Caco-2 (cell line): ENCODE results near the gene ACAD8. TPM values are rescaled to one million over a fixed set of nuclear protein-coding genes. Genes with fewer than 3 reads are reported as not detected.

ENCODE experiments used
- BruUV-seq: library from RNA; stranded (reverse); fragments of 400-500 nt; replicated peaks from 2 replicates; lab custom pipeline; 2021; lab: Mats Ljungman, UMichigan
- CTCF ChIA-PET: fragments of 300-600 bp; sonication (Branson Sonifier 250); formaldehyde crosslinking; loops from one replicate; lab custom pipeline; 2022; ENCODE audit warnings: antibody characterized with exemption; lab: Charles Lee
- POLR2A ChIA-PET: fragments of 300-600 bp; sonication (Branson Sonifier 250); formaldehyde crosslinking; loops from one replicate; lab custom pipeline; 2022; ENCODE audit warnings: antibody characterized with exemption; lab: Charles Lee
- DNase-seq, 2 experiments: peaks; one replicate each; pipeline versions ENCODE4 v3.0.0 to v3.0.0-alpha.2; 2020 to 2022
- H3K27me3 ChIP-seq: replicated peaks from 2 replicates; pipeline ENCODE4 v1.6.0; 2011; ENCODE audit warnings: low read length; ENCODE audit not compliant: control insufficient read depth, insufficient read depth
- H3K36me3 ChIP-seq: 2 replicates; pipeline ENCODE4 v1.5.1; 2011; ENCODE audit warnings: low read length; ENCODE audit not compliant: control insufficient read depth, insufficient read depth
- H3K4me1 ChIP-seq: fragments of 250-450 bp; sonication (Bioruptor Pico); 2 replicates; pipeline ENCODE4 v1.5.1; 2020; ENCODE audit warnings: mild to moderate bottlenecking
- H3K4me3 ChIP-seq: 2 replicates; pipeline ENCODE4 v1.5.1; 2011; ENCODE audit warnings: low read depth, mild to moderate bottlenecking, control low read depth, low read length
- H3K9me3 ChIP-seq: fragments of 250-450 bp; sonication (Bioruptor Pico); 2 replicates; pipeline ENCODE4 v1.5.1; 2020; ENCODE audit warnings: mild to moderate bottlenecking, moderate library complexity
- H3K27ac Mint-ChIP-seq: one replicate; pipeline ENCODE4 v1.8.0; 2022; ENCODE audit warnings: mixed read lengths; ENCODE audit not compliant: unreplicated experiment
- H3K27me3 Mint-ChIP-seq: one replicate; pipeline ENCODE4 v1.8.0; 2022; ENCODE audit warnings: mixed read lengths; ENCODE audit not compliant: insufficient read depth, unreplicated experiment
- H3K36me3 Mint-ChIP-seq: one replicate; pipeline ENCODE4 v1.8.0; 2022; ENCODE audit warnings: mild to moderate bottlenecking, mixed read lengths; ENCODE audit not compliant: insufficient read depth, unreplicated experiment
- H3K4me1 Mint-ChIP-seq: one replicate; pipeline ENCODE4 v1.8.0; 2022; ENCODE audit warnings: low read depth, mixed read lengths; ENCODE audit not compliant: unreplicated experiment
- H3K4me3 Mint-ChIP-seq: one replicate; pipeline ENCODE4 v1.8.0; 2022; ENCODE audit warnings: mild to moderate bottlenecking, moderate library complexity, mixed read lengths; ENCODE audit not compliant: unreplicated experiment
- H3K9me3 Mint-ChIP-seq: one replicate; pipeline ENCODE4 v1.8.0; 2022; ENCODE audit warnings: mixed read lengths; ENCODE audit not compliant: unreplicated experiment
- CTCF ChIP-seq, 2 experiments: fragments of 200-600 bp in 1 of 2; IDR thresholded peaks; 1 replicate in 1 of 2; 2 replicates in 1 of 2; pipeline versions ENCODE4 v1.5.1 to v1.8.0; 2011 to 2022; ENCODE audit warnings: antibody characterized with exemption in 1 of 2, control low read depth in 1 of 2, inconsistent platforms in 1 of 2, low read depth in 1 of 2, low read length in 1 of 2, mild to moderate bottlenecking in 1 of 2, moderate library complexity in 1 of 2; ENCODE audit not compliant: insufficient read depth in 1 of 2, severe bottlenecking in 1 of 2, unreplicated experiment in 1 of 2
- intact Hi-C: fragments of 100-400 bp; cut with micrococcal nuclease; formaldehyde crosslinking; loops from one replicate; pipeline ENCODE4 v1.10.0; 2022; ENCODE audit not compliant: unreplicated experiment
- total RNA-seq: library from RNA; stranded (reverse); gene quantifications from 2 replicates; pipeline ENCODE4 v1.2.3, GENCODE V29; 2022

Gene ACAD8
- total RNA-seq, 1 experiment from 2014 or later, result 52.0 TPM

GRCh38 chr11:134237557-134237922 lies 15.8 kb upstream of the ACAD8 start:
- TF ChIP-seq CTCF (IDR thresholded peaks at IDR 0.05; ENCODE audit: insufficient read depth in 1 of 2, low read depth in 1 of 2, low read length in 1 of 2, severe bottlenecking in 1 of 2, unreplicated experiment in 1 of 2), result no peak
- intact Hi-C loops, result no loop called here
- no peaks in the 10 kb centered on the region for H3K27me3 Mint-ChIP-seq
- no peak for DNase-seq
- H3K4me3 ChIP-seq, result no peak overlapping the region
- H3K27me3 ChIP-seq, result no peaks in the 10 kb centered on the region
- H3K36me3 ChIP-seq, result 0 out of 2 replicates have a peak, but pooled peaks cover 4% of the 10 kb centered on the region
- no peaks in the 10 kb centered on the region for H3K4me1 Mint-ChIP-seq
- ChIA-PET POLR2A (no interaction called here), CTCF (interaction anchor here (0.5 kb wide), 1 partner anchor 74 kb away, joined by 4 read pairs; no protein-coding TSS in a partner anchor)
- H3K9me3 ChIP-seq, result no peaks in the 10 kb centered on the region
- H3K36me3 Mint-ChIP-seq, result peaks cover 6% of the 10 kb centered on the region
- H3K27ac Mint-ChIP-seq, result no peak overlapping the region
- H3K4me1 ChIP-seq, result no peaks in the 10 kb centered on the region
- no peak overlapping the region for H3K4me3 Mint-ChIP-seq
- no peaks in the 10 kb centered on the region for H3K9me3 Mint-ChIP-seq
- no TSS peak for BruUV-seq

- 0 out of 2 replicates have a peak, but pooled peaks cover 3% of the 10 kb centered on the region for H3K36me3 ChIP-seq
- H3K4me1 ChIP-seq, result no peaks in the 10 kb centered on the region
- Mint-ChIP-seq H3K27me3 (no peaks in the 10 kb centered on the region), H3K27ac (no peak overlapping the region), H3K36me3 (peaks cover 17% of the 10 kb centered on the region), H3K4me3 (no peak overlapping the region), H3K4me1 (no peaks in the 10 kb centered on the region), H3K9me3 (no peaks in the 10 kb centered on the region)
- ChIA-PET CTCF (no interaction called here), POLR2A (interaction anchor here (0.6 kb wide), 1 partner anchor 74 kb away, joined by 3 read pairs; no protein-coding TSS in a partner anchor)
- BruUV-seq, result no TSS peak
- no peak for TF ChIP-seq CTCF (IDR thresholded peaks at IDR 0.05; ENCODE audit: insufficient read depth in 1 of 2, low read depth in 1 of 2, low read length in 1 of 2, severe bottlenecking in 1 of 2, unreplicated experiment in 1 of 2)
- no peak overlapping the region for H3K4me3 ChIP-seq
- intact Hi-C loops, result no loop called here
- no peaks in the 10 kb centered on the region for H3K9me3 ChIP-seq
- DNase-seq, result no peak
- H3K27me3 ChIP-seq, result no peaks in the 10 kb centered on the region
These were observed 14.4 kb upstream of the ACAD8 start for GRCh38 chr11:134238956-134239355.

GRCh38 chr11:134240592-134240991 lies 12.8 kb upstream of the ACAD8 start:
- H3K27ac Mint-ChIP-seq, result no peak overlapping the region
- DNase-seq, result peak in 1 of 2 experiments; percentile 17
- no peak for TF ChIP-seq CTCF (IDR thresholded peaks at IDR 0.05; ENCODE audit: insufficient read depth in 1 of 2, low read depth in 1 of 2, low read length in 1 of 2, severe bottlenecking in 1 of 2, unreplicated experiment in 1 of 2)
- no peaks in the 10 kb centered on the region for H3K9me3 Mint-ChIP-seq
- POLR2A ChIA-PET, result no interaction called here
- Histone ChIP-seq H3K36me3 (0 out of 2 replicates have a peak, but pooled peaks cover 3% of the 10 kb centered on the region), H3K4me1 (no peaks in the 10 kb centered on the region), H3K4me3 (no peak overlapping the region), H3K27me3 (no peaks in the 10 kb centered on the region), H3K9me3 (no peaks in the 10 kb centered on the region)
- CTCF ChIA-PET, result interaction anchor here (1.0 kb wide), 1 partner anchor 14 kb away, joined by 3 read pairs; no protein-coding TSS in a partner anchor
- H3K4me3 Mint-ChIP-seq, result no peak overlapping the region
- H3K4me1 Mint-ChIP-seq, result no peaks in the 10 kb centered on the region
- H3K27me3 Mint-ChIP-seq, result no peaks in the 10 kb centered on the region
- no TSS peak for BruUV-seq
- peaks cover 31% of the 10 kb centered on the region for H3K36me3 Mint-ChIP-seq
- intact Hi-C loops, result no loop called here
